Ishikawa (cell line): ENCODE results near the gene PDCD11.

ENCODE experiments used
- EGR1 ChIP-seq: IDR thresholded peaks from 2 replicates; pipeline ENCODE4 v1.6.1; 2012
- EP300 ChIP-seq: IDR thresholded peaks from 2 replicates; pipeline ENCODE4 v1.6.1; 2012; ENCODE audit warnings: borderline replicate concordance
- RAD21 ChIP-seq: IDR thresholded peaks from 2 replicates; pipeline ENCODE4 v1.6.1; 2012; ENCODE audit warnings: low read depth

- TF ChIP-seq RAD21 (no peak), EGR1 (no peak), EP300 (no peak)
These were observed 76.8 kb downstream of the PDCD11 start for GRCh38 chr10:103473261-103473671.
